ENCODE results near the gene LEO1. TPM values are rescaled to one million over a fixed set of nuclear protein-coding genes. Genes with fewer than 3 reads are reported as not detected.

Gene LEO1
- 10 to 100 TPM; 14.1 to 19.6 TPM for total RNA-seq

GRCh38 chr15:51971375-51972133 lies at the start of gene LEO1:
Gene LEO1 (minus strand): TSS chr15:51971778. CDS start chr15:51971745, 33 bp downstream.

GRCh38 chr15:52018693-52019393 lies 47.3 kb upstream of the LEO1 start, which contains the start of gene MAPK6:
Gene MAPK6 (plus strand): TSS chr15:52019219. CDS start chr15:52046461, 27,242 bp downstream.

Small RNA genes lying within 50 kb of the gene (small RNA-seq; reads per million reads assigned to genes)
- gene RNU6-90P: 0 reads per million in 2 donors

Other genes with a start within 250 kb of the LEO1 start
- gene LYSMD2, start 234.1 kb downstream of the LEO1 start, total RNA-seq: 10 to 100 TPM; 13.1 to 19.3 TPM
- 10 to 100 TPM in 1 of 2 donors, 1 to 10 TPM in 1; 9.7 to 17.9 TPM for gene TMOD2, start 220.2 kb downstream of the LEO1 start, total RNA-seq
- 10 to 100 TPM; 22.7 to 32.0 TPM for gene TMOD3, start 142.1 kb downstream of the LEO1 start, total RNA-seq
- gene MAPK6, start 47.4 kb upstream of the LEO1 start, total RNA-seq: 10 to 100 TPM; 55.1 to 55.9 TPM
- not detected for gene BCL2L10, start 141.0 kb upstream of the LEO1 start, total RNA-seq
- gene GNB5, start 219.6 kb upstream of the LEO1 start, total RNA-seq: 10 to 100 TPM; 21.7 to 23.6 TPM

All from melanocyte of skin (primary cell).